GM12892 (cell line): Measurements from ENCODE around the gene TSPAN12.

ENCODE experiments used
- POLR2A ChIP-seq: IDR thresholded peaks from 2 replicates; pipeline ENCODE4 v1.6.1; 2011; ENCODE audit warnings: low read depth, low read length, control low read depth
- POLR2AphosphoS5 ChIP-seq: IDR thresholded peaks from 2 replicates; pipeline ENCODE4 v1.6.1; 2011; ENCODE audit warnings: low read depth, low read length, control low read depth
- TAF1 ChIP-seq: IDR thresholded peaks from 2 replicates; pipeline ENCODE4 v1.6.1; 2011; ENCODE audit warnings: low read depth, mild to moderate bottlenecking, control low read depth, low read length, borderline replicate concordance

- TF ChIP-seq POLR2A (no peak), TAF1 (no peak), POLR2AphosphoS5 (no peak)
Measured at GRCh38 chr7:120825152-120825551, 32.8 kb downstream of the TSPAN12 start.
